Prostate gland (tissue), 2 donors: ENCODE measurements around the gene DOP1B. TPM values are rescaled to one million over a fixed set of nuclear protein-coding genes. Genes with fewer than 3 reads are reported as not detected.

Experiments
- DNase-seq: peaks from one replicate; pipeline ENCODE4 v3.0.0-alpha.2; 2019; ENCODE audit warnings: low spot score
- H3K27ac ChIP-seq, 2 donors: fragments of 200-600 bp; sonication (generic); 2 replicates each; pipeline ENCODE4 v1.5.1; 2017 to 2019
- H3K27me3 ChIP-seq: fragments of 200-600 bp; sonication (generic); replicated peaks from 2 replicates; pipeline ENCODE4 v1.5.1; 2019; ENCODE audit not compliant: insufficient read depth
- H3K36me3 ChIP-seq, 2 donors: fragments of 200-600 bp; sonication (generic); 1 replicate in 1 of 2; 2 replicates in 1 of 2; pipeline versions ENCODE4 v1.5.1 to v1.8.1; 2017 to 2019
- H3K4me1 ChIP-seq: fragments of 200-600 bp; sonication (generic); replicated peaks from 2 replicates; pipeline ENCODE4 v1.5.1; 2019
- H3K4me3 ChIP-seq, 2 donors: fragments of 200-600 bp; sonication (generic); 2 replicates each; pipeline ENCODE4 v1.5.1; 2017 to 2019
- H3K9me3 ChIP-seq: fragments of 200-600 bp; sonication (generic); 2 replicates; pipeline ENCODE4 v1.5.1; 2017
- POLR2A ChIP-seq: fragments of 450-650 bp; IDR thresholded peaks from one replicate; pipeline ENCODE4 v1.6.1; 2016; ENCODE audit warnings: antibody characterized with exemption, mild to moderate bottlenecking
- POLR2AphosphoS5 ChIP-seq: sonication (generic); formaldehyde crosslinking; IDR thresholded peaks from one replicate; pipeline ENCODE4 v1.6.1; 2017; ENCODE audit warnings: antibody characterized with exemption
- WGBS: methylation state at CpG from one replicate; pipeline ENCODE4 v1.1.5; 2018; 5-methylcytosine and 5-hydroxymethylcytosine counted together
- intact Hi-C: fragments of 100-400 bp; cut with DNase I; formaldehyde crosslinking; loops from one replicate; pipeline ENCODE4 v1.14.2; 2022
- total RNA-seq, 2 donors: library from RNA; depleted of rRNA; stranded (reverse); fragments of >200 nt; gene quantifications; one replicate each; pipeline ENCODE4 v1.1.0, GENCODE V29; 2016
- TF ChIP-seq, protein P1 (sequence below), 4 experiments: fragments of 200-600 bp in 2 of 4; fragments of 450-650 bp in 2 of 4; sonication (generic) in 2 of 4; IDR thresholded peaks; 1 replicate in 3 of 4; 2 replicates in 1 of 4; pipeline ENCODE4 v1.5.1; 2016 to 2019; ENCODE audit warnings: antibody characterized with exemption in 4 of 4, mild to moderate bottlenecking in 2 of 4, moderate library complexity in 2 of 4

Gene DOP1B
- total RNA-seq, 2 donors from 2014 or later, result 28.4 to 93.3 TPM

DNA sequence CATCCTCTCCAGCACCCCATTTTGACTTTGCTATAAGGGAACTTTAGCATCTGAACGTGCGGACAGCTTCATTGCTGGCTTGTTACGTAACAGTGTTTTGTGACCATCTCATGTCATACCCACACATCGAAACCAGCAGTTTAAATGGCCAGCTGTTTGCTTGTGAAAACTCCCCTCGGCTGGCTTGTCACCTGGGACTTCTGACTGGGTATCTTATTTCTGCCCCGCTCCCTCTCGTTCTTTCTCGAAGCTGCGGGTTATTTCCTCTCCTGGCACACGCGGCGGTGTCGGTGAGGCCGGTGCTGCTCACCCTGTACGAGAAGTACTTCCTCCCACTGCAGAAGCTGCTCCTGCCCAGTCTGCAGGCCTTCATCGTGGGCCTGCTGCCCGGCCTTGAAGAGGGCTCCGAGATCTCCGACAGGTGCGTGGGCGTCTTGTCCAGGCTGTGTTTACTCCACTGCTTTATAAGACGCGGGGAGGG is 43.5 kb downstream of the DOP1B start:
- Histone ChIP-seq H3K4me1 (peaks cover 2% of the 10 kb centered on the region), H3K27me3 (no peaks in the 10 kb centered on the region)
- intact Hi-C loops, result no loop called here

DNA sequence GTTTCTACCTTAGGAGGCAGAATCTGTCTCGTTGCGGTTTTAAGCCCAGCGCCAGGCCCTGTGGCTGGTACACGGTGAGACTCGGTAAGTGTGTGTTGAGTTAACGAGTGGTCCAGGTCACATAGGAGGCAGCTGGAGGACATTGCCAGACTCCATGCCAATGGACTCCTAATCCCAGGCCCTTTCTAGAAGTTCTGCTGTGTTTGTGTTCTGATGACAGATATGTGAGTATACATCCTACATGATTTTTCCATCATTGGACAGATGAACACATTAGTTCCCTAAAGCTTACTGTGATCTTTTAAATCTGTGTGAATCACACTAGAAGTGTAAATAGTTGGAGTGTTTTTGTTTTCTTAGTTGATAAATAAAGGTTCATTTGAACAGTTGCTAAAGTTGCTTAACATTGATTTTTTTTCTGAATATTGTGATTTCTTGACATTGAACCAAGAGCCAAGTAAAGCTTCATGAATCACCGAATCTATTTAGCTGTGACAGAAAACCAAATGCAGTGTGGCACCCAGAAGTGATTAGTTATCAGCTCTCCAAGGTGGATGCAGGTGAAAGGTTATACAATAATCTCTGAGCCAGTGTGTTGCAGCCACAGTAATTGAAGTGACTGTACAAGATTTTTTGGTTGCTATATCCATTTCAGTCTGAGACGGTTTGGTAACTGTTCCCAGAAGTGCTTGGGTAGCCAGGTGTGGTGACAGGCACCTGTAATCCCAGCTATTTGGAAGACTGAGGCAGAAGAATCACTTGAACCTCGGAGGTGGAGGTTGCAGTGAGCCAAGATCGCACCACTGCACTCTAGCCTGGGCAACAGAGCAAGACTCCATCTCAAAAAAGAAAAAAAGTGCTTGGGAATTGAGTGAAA is 46.3 kb downstream of the DOP1B start:
- H3K27ac ChIP-seq, result peak overlapping the region in 1 of 2 donors; percentile 63
- H3K36me3 ChIP-seq, result no peaks in the 10 kb centered on the region
- WGBS, result 80% methylated on average over 10 of the region's 10 CpGs
- no peaks in the 10 kb centered on the region for H3K4me1 ChIP-seq
- no peak for DNase-seq
- H3K4me3 ChIP-seq, result no peak overlapping the region
- no peaks in the 10 kb centered on the region for H3K27me3 ChIP-seq
- intact Hi-C loops, result no loop called here
- H3K9me3 ChIP-seq, result no peaks in the 10 kb centered on the region
- TF ChIP-seq POLR2AphosphoS5 (no peak), POLR2A (no peak)
- TF ChIP-seq, protein P1, sequence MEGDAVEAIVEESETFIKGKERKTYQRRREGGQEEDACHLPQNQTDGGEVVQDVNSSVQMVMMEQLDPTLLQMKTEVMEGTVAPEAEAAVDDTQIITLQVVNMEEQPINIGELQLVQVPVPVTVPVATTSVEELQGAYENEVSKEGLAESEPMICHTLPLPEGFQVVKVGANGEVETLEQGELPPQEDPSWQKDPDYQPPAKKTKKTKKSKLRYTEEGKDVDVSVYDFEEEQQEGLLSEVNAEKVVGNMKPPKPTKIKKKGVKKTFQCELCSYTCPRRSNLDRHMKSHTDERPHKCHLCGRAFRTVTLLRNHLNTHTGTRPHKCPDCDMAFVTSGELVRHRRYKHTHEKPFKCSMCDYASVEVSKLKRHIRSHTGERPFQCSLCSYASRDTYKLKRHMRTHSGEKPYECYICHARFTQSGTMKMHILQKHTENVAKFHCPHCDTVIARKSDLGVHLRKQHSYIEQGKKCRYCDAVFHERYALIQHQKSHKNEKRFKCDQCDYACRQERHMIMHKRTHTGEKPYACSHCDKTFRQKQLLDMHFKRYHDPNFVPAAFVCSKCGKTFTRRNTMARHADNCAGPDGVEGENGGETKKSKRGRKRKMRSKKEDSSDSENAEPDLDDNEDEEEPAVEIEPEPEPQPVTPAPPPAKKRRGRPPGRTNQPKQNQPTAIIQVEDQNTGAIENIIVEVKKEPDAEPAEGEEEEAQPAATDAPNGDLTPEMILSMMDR (IDR thresholded peaks at IDR 0.05), result no peak

More for the DNA sequence above, 43.5 kb downstream of the DOP1B start:
- peak overlapping the region in 1 of 2 donors; percentile 70 for H3K27ac ChIP-seq
- H3K9me3 ChIP-seq, result no peaks in the 10 kb centered on the region
- TF ChIP-seq POLR2A (no peak), POLR2AphosphoS5 (no peak)
- TF ChIP-seq, protein P1 (IDR thresholded peaks at IDR 0.05), result no peak
- WGBS, result 84% methylated on average over 23 of the region's 23 CpGs
- no peak overlapping the region for H3K4me3 ChIP-seq
- no peak for DNase-seq
- no peaks in the 10 kb centered on the region for H3K36me3 ChIP-seq

DNA sequence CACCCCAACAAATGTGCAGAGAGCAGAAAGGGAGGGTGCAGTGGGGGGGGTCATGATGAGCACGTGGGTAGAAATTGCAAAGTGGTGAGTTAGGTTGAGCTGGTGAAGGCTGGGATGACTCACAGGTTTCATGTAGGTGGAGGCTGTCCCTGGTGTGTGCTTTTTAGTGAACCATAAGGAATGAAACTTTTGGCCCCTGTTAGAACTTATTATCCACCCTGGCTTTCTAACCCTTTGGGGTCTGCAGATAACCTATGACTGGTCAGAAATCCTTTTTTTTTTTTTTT is 46.9 kb downstream of the DOP1B start:
- TF ChIP-seq POLR2AphosphoS5, result no peak
- TF ChIP-seq POLR2A, result no peak
- TF ChIP-seq, protein P1 (IDR thresholded peaks at IDR 0.05), result no peak
- 23% methylated on average over 1 of the region's 1 CpG for WGBS
- no peaks in the 10 kb centered on the region for H3K27me3 ChIP-seq
- DNase-seq, result no peak
- no peak overlapping the region for H3K4me3 ChIP-seq
- intact Hi-C loops, result no loop called here
- no peaks in the 10 kb centered on the region for H3K4me1 ChIP-seq
- H3K9me3 ChIP-seq, result no peaks in the 10 kb centered on the region
- H3K36me3 ChIP-seq, result no peaks in the 10 kb centered on the region
- H3K27ac ChIP-seq, result no peak overlapping the region

DNA sequence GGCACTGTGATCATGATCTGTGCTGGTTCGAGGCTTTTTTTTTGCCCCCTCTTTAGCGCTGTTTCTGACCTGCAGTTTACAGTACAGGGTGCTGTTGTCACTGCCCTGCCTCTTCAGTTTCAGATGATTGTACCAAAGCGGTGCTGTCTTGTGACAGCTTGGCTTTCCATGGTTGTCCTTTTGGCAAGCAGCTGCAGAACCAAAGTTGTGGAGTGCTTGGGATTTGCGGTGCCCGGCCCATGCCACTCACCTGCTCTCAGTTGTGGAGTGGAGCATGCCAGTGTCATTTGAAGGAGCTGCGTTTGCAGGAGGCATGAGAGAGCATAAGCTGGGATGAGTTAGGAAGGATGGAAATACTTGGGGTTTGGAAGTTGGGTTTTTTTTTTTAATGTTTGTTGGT is 48.4 kb downstream of the DOP1B start:
- no peaks in the 10 kb centered on the region for H3K4me1 ChIP-seq
- H3K9me3 ChIP-seq, result no peaks in the 10 kb centered on the region
- no peak overlapping the region for H3K27ac ChIP-seq
- 88% methylated on average over 6 of the region's 6 CpGs for WGBS
- no peak overlapping the region for H3K4me3 ChIP-seq
- no peak for DNase-seq
- intact Hi-C loops, result loop anchor here (5.0 kb wide), 1 partner anchor 63 kb away; no protein-coding TSS in a partner anchor
- H3K36me3 ChIP-seq, result no peaks in the 10 kb centered on the region
- no peak for TF ChIP-seq POLR2A
- no peak for TF ChIP-seq POLR2AphosphoS5
- H3K27me3 ChIP-seq, result no peaks in the 10 kb centered on the region

DNA sequence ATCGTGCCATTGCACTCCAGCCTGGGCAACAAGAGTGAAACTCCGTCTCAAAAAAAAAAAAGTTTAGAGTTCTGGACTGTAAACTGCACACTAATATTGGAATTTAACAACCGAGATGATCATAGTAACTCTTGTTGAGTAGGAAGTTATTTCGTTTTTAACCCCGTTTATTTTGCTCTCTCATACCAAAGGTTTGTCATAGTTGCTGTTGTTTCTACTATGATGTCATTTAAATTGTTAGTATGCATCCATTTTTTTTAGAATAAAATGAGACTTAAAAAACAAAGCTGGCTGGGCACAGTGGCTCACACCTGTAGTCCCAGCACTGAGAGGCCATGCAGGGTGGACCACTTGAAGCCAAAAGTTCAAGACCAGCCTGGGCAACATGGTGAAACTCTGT is 49.3 kb downstream of the DOP1B start:
- DNase-seq, result no peak
- no peak for TF ChIP-seq POLR2AphosphoS5
- TF ChIP-seq, protein P1 (IDR thresholded peaks at IDR 0.05), result no peak
- H3K36me3 ChIP-seq, result no peaks in the 10 kb centered on the region
- no peaks in the 10 kb centered on the region for H3K9me3 ChIP-seq
- H3K27ac ChIP-seq, result no peak overlapping the region
- no peaks in the 10 kb centered on the region for H3K27me3 ChIP-seq
- intact Hi-C loops, result loop anchor here (5.0 kb wide), 1 partner anchor 64 kb away; no protein-coding TSS in a partner anchor
- H3K4me3 ChIP-seq, result no peak overlapping the region
- H3K4me1 ChIP-seq, result no peaks in the 10 kb centered on the region
- 90% methylated on average over 5 of the region's 5 CpGs for WGBS

Other genes with a start within 250 kb of the DOP1B start
- 10 to 100 TPM; 19.8 to 36.3 TPM for gene SETD4, start 96.3 kb upstream of the DOP1B start, total RNA-seq
- 100 to 1,000 TPM; 200 to 571 TPM for gene CBR1, start 86.8 kb upstream of the DOP1B start, total RNA-seq
- gene CBR3, start 21.7 kb upstream of the DOP1B start, total RNA-seq, result 10 to 100 TPM; 18.5 to 41.2 TPM
- gene MORC3, start 163.4 kb downstream of the DOP1B start, total RNA-seq, result 10 to 100 TPM; 34.8 to 42.0 TPM
- 1 to 10 TPM; 4.2 to 4.9 TPM for gene CHAF1B, start 228.6 kb downstream of the DOP1B start, total RNA-seq